GM12878 (cell line): ENCODE data around the gene BRDT. TPM values are rescaled to one million over a fixed set of nuclear protein-coding genes. Genes with fewer than 3 reads are reported as not detected.

ENCODE experiments used
- ATAC-seq: fragments of 200-7000 bp; cut with Tn5 transposase; 3 replicates; pipeline ENCODE4 v1.9.1; 2020; ENCODE audit warnings: mild to moderate bottlenecking, moderate library complexity
- BruUV-seq: library from RNA; stranded (reverse); fragments of 400-500 nt; replicated peaks from 2 replicates; lab custom pipeline; 2021; lab: Mats Ljungman, UMichigan
- CTCF ChIA-PET: fragments of 300-600 bp; sonication (Branson Sonifier 250); formaldehyde crosslinking; extraction: SDS; loops from one replicate; lab custom pipeline; 2021; ENCODE audit warnings: inconsistent platforms; lab: Yijun Ruan, JAX
- POLR2A ChIA-PET: fragments of 350-600 bp; formaldehyde crosslinking; extraction: SDS; loops from one replicate; lab custom pipeline; 2021; ENCODE audit warnings: inconsistent platforms; lab: Charles Lee
- RAD21 ChIA-PET: fragments of 300-600 bp; sonication (Branson Sonifier 250); formaldehyde crosslinking; loops from one replicate; lab custom pipeline; 2023; ENCODE audit warnings: antibody characterized with exemption; ENCODE audit not compliant: unreplicated experiment; lab: Charles Lee
- SMC1A ChIA-PET: fragments of 300-600 bp; sonication (Branson Sonifier 250); formaldehyde crosslinking; loops from one replicate; lab custom pipeline; 2023; ENCODE audit not compliant: unreplicated experiment, uncharacterized antibody; lab: Charles Lee
- DNase-seq: peaks from one replicate; pipeline ENCODE4 v3.0.0-alpha.2; 2011; ENCODE audit warnings: low read depth, low spot score
- FAIRE-seq: peaks from 3 replicates; lab custom pipeline; 2011; peaks lifted over from hg19 to GRCh38; lab: Jason Lieb, UNC
- H2AFZ ChIP-seq: 2 replicates; pipeline ENCODE4 v1.6.0; 2011; ENCODE audit warnings: low read depth, low read length, control low read depth; ENCODE audit not compliant: control insufficient read depth
- H3K27ac ChIP-seq: 2 replicates; pipeline ENCODE4 v1.5.1; 2011; ENCODE audit warnings: control low read depth; ENCODE audit not compliant: control insufficient read depth, insufficient read depth
- H3K27me3 ChIP-seq, 2 experiments: replicated peaks in 1 of 2; 2 replicates each; pipeline versions ENCODE4 v1.6.0 to v1.6.1; 2011; ENCODE audit warnings: low read length in 1 of 2; ENCODE audit not compliant: control insufficient read depth in 2 of 2, insufficient read depth in 2 of 2
- H3K36me3 ChIP-seq, 2 experiments: 2 replicates each; pipeline ENCODE4 v1.5.1; 2011; ENCODE audit warnings: low read length in 1 of 2; ENCODE audit not compliant: control insufficient read depth in 2 of 2, insufficient read depth in 2 of 2
- H3K4me1 ChIP-seq: 2 replicates; pipeline ENCODE4 v1.6.1; 2011; ENCODE audit warnings: mild to moderate bottlenecking, low read length, moderate library complexity, mixed read lengths; ENCODE audit not compliant: control insufficient read depth, insufficient read depth
- H3K4me2 ChIP-seq: 2 replicates; pipeline ENCODE4 v1.6.0; 2011; ENCODE audit warnings: control low read depth; ENCODE audit not compliant: control insufficient read depth, insufficient read depth
- H3K4me3 ChIP-seq: fragments of 200-600 bp; sonication (generic); 2 replicates; pipeline ENCODE4 v1.5.1; 2016
- H3K79me2 ChIP-seq: 2 replicates; pipeline ENCODE4 v1.6.0; 2011; ENCODE audit warnings: low read length; ENCODE audit not compliant: control insufficient read depth, insufficient read depth
- H3K9ac ChIP-seq: 2 replicates; pipeline ENCODE4 v1.8.0; 2011; ENCODE audit warnings: low read length, control low read depth, mixed read lengths; ENCODE audit not compliant: control insufficient read depth, insufficient read depth
- H3K9me3 ChIP-seq: replicated peaks from 3 replicates; pipeline ENCODE4 v1.5.1; 2011; ENCODE audit warnings: mild to moderate bottlenecking, low read length; ENCODE audit not compliant: control insufficient read depth, insufficient read depth
- H4K20me1 ChIP-seq: 2 replicates; pipeline ENCODE4 v1.6.0; 2011; ENCODE audit not compliant: control insufficient read depth, insufficient read depth
- LARP7 ChIP-seq: fragments of 450-650 bp; IDR thresholded peaks from 2 replicates; pipeline ENCODE4 v1.6.1; 2017; ENCODE audit warnings: mild to moderate bottlenecking
- MTA3 ChIP-seq: IDR thresholded peaks from 2 replicates; pipeline ENCODE4 v1.6.1; 2012; ENCODE audit warnings: low read length, inconsistent platforms, borderline replicate concordance
- NR2C1 ChIP-seq: fragments of 450-650 bp; IDR thresholded peaks from 2 replicates; pipeline ENCODE4 v1.6.1; 2017; ENCODE audit warnings: antibody characterized with exemption, mild to moderate bottlenecking, moderate library complexity
- RFX5 ChIP-seq: IDR thresholded peaks from 2 replicates; pipeline ENCODE4 v1.6.1; 2011; ENCODE audit warnings: low read depth, low read length, improper control_type of control experiment
- SKIL ChIP-seq: fragments of 450-650 bp; IDR thresholded peaks from 2 replicates; pipeline ENCODE4 v1.6.1; 2017; ENCODE audit warnings: mild to moderate bottlenecking, low read depth, inconsistent platforms; ENCODE audit not compliant: poor library complexity, severe bottlenecking
- SUZ12 ChIP-seq: fragments of 200-600 bp; sonication (generic); IDR thresholded peaks from one replicate; pipeline ENCODE4 v1.6.1; 2018; ENCODE audit warnings: antibody characterized with exemption, mild to moderate bottlenecking; ENCODE audit not compliant: unreplicated experiment
- ZBTB33 ChIP-seq: fragments of 450-650 bp; IDR thresholded peaks from 2 replicates; pipeline ENCODE4 v1.6.1; 2017; ENCODE audit warnings: mild to moderate bottlenecking
- in situ Hi-C: fragments of 300-500 bp; cut with MboI; formaldehyde crosslinking; loops from 9 replicates; pipeline ENCODE4 v1.14.3; 2018; ENCODE audit warnings: mixed read lengths
- intact Hi-C: fragments of 100-400 bp; cut with micrococcal nuclease; formaldehyde crosslinking; loops from one replicate; pipeline ENCODE4 v1.14.2; 2022; ENCODE audit not compliant: unreplicated experiment
- polyA plus RNA-seq, 11 experiments: library from polyadenylated mRNA; depleted of rRNA in 4 of 11; unstranded in 6 of 11; stranded (reverse) in 5 of 11; fragments of >200 nt; fragmentation: Nextera tagmentation in 4 of 11; fragmentation: Illumina TruSeq in 1 of 11; extraction: Ambion mirVana in 4 of 11; extraction: Trizol in 1 of 11; gene quantifications; 1 replicate in 1 of 11; 2 replicates in 10 of 11; pipeline versions ENCODE4 v1.2.1 to v1.2.3, GENCODE V29; 2011 to 2016; ENCODE audit warnings: inconsistent platforms in 2 of 11, missing spikeins in 2 of 11, low read depth in 1 of 11
- total RNA-seq, 4 experiments: library from RNA; depleted of rRNA in 3 of 4; stranded (reverse); fragments of >200 nt in 3 of 4; fragmentation: Illumina TruSeq in 1 of 4; extraction: Trizol in 1 of 4; gene quantifications; 2 replicates each; pipeline versions ENCODE4 v1.2.1 to v1.2.3, GENCODE V29; 2013 to 2021

BRDT gene
- total and polyA plus RNA-seq, 10 of the 15 experiments (the other 5 are each of a cell fraction or from before 2014, with no cell fraction given), result 0.02 to 0.11 TPM; not detected in 8

GRCh38 chr1:92013923-92014322 is 64.7 kb downstream of the BRDT start:
- RAD21 ChIA-PET, result no interaction called here
- POLR2A ChIA-PET, result interaction anchor here (0.6 kb wide), 1 partner anchor 810 kb away, joined by 3 read pairs; no protein-coding TSS in a partner anchor
- Histone ChIP-seq H2AFZ (no peak overlapping the region), H3K79me2 (no peaks in the 10 kb centered on the region), H3K9me3 (no peaks in the 10 kb centered on the region), H3K4me1 (no peaks in the 10 kb centered on the region), H3K4me2 (no peak overlapping the region), H3K4me3 (no peak overlapping the region), H3K27me3 (no peaks in the 10 kb centered on the region), H3K36me3 (no peaks in the 10 kb centered on the region), H4K20me1 (no peaks in the 10 kb centered on the region), H3K27ac (no peak overlapping the region), H3K9ac (no peak overlapping the region)
- intact Hi-C loops, result no loop called here
- no TSS peak for BruUV-seq
- SMC1A ChIA-PET, result no interaction called here
- FAIRE-seq (no peak), ATAC-seq (no peak), DNase-seq (no peak)
- TF ChIP-seq ZBTB33, result no peak
- no peak for TF ChIP-seq RFX5
- no peak for TF ChIP-seq LARP7
- TF ChIP-seq NR2C1, result no peak
- TF ChIP-seq SUZ12, result no peak
- no peak for TF ChIP-seq SKIL
- no peak for TF ChIP-seq MTA3
- in situ Hi-C loops, result no loop called here
- CTCF ChIA-PET, result interaction anchor here (0.9 to 1.0 kb wide), 2 partner anchors 10 to 18 kb away, joined by 3 read pairs; no protein-coding TSS in a partner anchor
